Islet precursor cell (in vitro differentiated cells): ENCODE data around the gene SOX10.
"Not testable (repeated sequence)": the region's sequence is repeated elsewhere in the genome, so short reads cannot be mapped to it uniquely, and the experiment has no call there.

Experiments
- DNase-seq: peaks from one replicate; pipeline ENCODE4 v3.0.0-alpha.2; 2018

SOX10 gene

GRCh38 chr22:37959231-37959825 lies 25.0 kb downstream of the SOX10 start:
- no peak for DNase-seq

GRCh38 chr22:37957232-37957631 lies 27.1 kb downstream of the SOX10 start:
- DNase-seq, result no peak

- not testable (repeated sequence) for DNase-seq
Measured at GRCh38 chr22:37955825-37956397, 28.4 kb downstream of the SOX10 start.

GRCh38 chr22:37954686-37955085 lies 29.7 kb downstream of the SOX10 start:
- no peak for DNase-seq

- peak; percentile 97 for DNase-seq
Measured at GRCh38 chr22:37953437-37954179, 30.7 kb downstream of the SOX10 start, which contains the start of the genes C22orf23 and POLR2F. Gene C22orf23, minus strand, starts transcription at chr22:37953601. Its CDS starts 452 bp downstream, at chr22:37953149. Gene POLR2F, plus strand, starts transcription at chr22:37953699. Its CDS starts 89 bp downstream, at chr22:37953788.

- DNase-seq, result no peak
Measured at GRCh38 chr22:37953062-37953436, 31.3 kb downstream of the SOX10 start.

GRCh38 chr22:37952629-37953028 lies 31.7 kb downstream of the SOX10 start:
- not testable (repeated sequence) for DNase-seq

- no peak for DNase-seq
Measured at GRCh38 chr22:37951305-37951704, 33.0 kb downstream of the SOX10 start.

- DNase-seq, result not testable (repeated sequence)
Measured at GRCh38 chr22:37947142-37947795, 37.1 kb downstream of the SOX10 start.

- DNase-seq, result not testable (repeated sequence)
Measured at GRCh38 chr22:37944423-37944822, 39.9 kb downstream of the SOX10 start.

- DNase-seq, result no peak
Measured at GRCh38 chr22:37943825-37944198, 40.5 kb downstream of the SOX10 start.

- DNase-seq, result no peak
Measured at GRCh38 chr22:37943136-37943824, 41.1 kb downstream of the SOX10 start.

GRCh38 chr22:37942133-37942532 lies 42.2 kb downstream of the SOX10 start:
- DNase-seq, result no peak

GRCh38 chr22:37940698-37941376 lies 43.5 kb downstream of the SOX10 start:
- DNase-seq, result no peak

GRCh38 chr22:37933711-37934376 lies 50.5 kb downstream of the SOX10 start:
- peak; percentile 98 for DNase-seq

- peak; percentile 71 for DNase-seq
Measured at GRCh38 chr22:37932821-37933578, 51.4 kb downstream of the SOX10 start.

- DNase-seq, result no peak
Measured at GRCh38 chr22:37932401-37932800, 52.0 kb downstream of the SOX10 start.

GRCh38 chr22:37931893-37932389 lies 52.4 kb downstream of the SOX10 start:
- no peak for DNase-seq

- no peak for DNase-seq
Measured at GRCh38 chr22:37930952-37931440, 53.4 kb downstream of the SOX10 start.

GRCh38 chr22:37930270-37930951 lies 53.9 kb downstream of the SOX10 start:
- DNase-seq, result peak; percentile 72
